Adrenal gland (tissue), 5 donors: ENCODE measurements around the gene ROCK2.

ENCODE experiments used
- POLR2A ChIP-seq, 2 donors: fragments of 450-650 bp; IDR thresholded peaks; one replicate each; pipeline ENCODE4 v1.6.1; 2017; ENCODE audit warnings: antibody characterized with exemption in 2 of 2, mild to moderate bottlenecking in 2 of 2, moderate library complexity in 1 of 2
- TF ChIP-seq, protein P1 (sequence below), 6 experiments: fragments of 450-650 bp in 4 of 6; fragments of 200-600 bp in 2 of 6; sonication (generic) in 1 of 6; IDR thresholded peaks; 1 replicate in 5 of 6; 2 replicates in 1 of 6; pipeline versions ENCODE4 v1.5.1 to v1.8.0; 2016 to 2021; ENCODE audit warnings: antibody characterized with exemption in 6 of 6, mild to moderate bottlenecking in 2 of 6, moderate library complexity in 1 of 6
- donor health status: DM: no; HTN: no; CAD: no.

DNA sequence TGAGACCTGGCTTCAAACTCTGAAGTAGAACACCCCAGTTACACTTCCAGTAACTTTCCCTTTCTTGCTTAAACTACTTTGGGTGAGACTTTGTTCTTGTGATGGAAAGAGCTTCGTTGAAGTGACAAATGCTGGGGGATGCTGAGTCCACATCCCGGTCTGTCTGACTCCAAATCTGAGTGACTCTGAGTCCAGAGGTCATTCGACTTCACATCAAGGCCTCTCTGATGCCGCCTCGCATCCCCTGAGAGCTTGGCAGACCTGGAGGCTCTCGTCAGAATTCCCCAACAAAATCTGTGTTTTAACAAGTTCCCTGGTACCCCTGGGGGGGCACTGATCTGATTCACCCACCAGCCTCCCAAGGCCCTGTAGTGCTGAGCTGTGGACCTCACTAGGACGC, 31.6 kb upstream of the ROCK2 start:
- TF ChIP-seq, protein P1, sequence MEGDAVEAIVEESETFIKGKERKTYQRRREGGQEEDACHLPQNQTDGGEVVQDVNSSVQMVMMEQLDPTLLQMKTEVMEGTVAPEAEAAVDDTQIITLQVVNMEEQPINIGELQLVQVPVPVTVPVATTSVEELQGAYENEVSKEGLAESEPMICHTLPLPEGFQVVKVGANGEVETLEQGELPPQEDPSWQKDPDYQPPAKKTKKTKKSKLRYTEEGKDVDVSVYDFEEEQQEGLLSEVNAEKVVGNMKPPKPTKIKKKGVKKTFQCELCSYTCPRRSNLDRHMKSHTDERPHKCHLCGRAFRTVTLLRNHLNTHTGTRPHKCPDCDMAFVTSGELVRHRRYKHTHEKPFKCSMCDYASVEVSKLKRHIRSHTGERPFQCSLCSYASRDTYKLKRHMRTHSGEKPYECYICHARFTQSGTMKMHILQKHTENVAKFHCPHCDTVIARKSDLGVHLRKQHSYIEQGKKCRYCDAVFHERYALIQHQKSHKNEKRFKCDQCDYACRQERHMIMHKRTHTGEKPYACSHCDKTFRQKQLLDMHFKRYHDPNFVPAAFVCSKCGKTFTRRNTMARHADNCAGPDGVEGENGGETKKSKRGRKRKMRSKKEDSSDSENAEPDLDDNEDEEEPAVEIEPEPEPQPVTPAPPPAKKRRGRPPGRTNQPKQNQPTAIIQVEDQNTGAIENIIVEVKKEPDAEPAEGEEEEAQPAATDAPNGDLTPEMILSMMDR (IDR thresholded peaks at IDR 0.05), result no peak
- no peak for TF ChIP-seq POLR2A (IDR thresholded peaks at IDR 0.05)
